Sigmoid colon (tissue), 7 donors: ENCODE measurements around the gene SNHG17. TPM values are rescaled to one million over a fixed set of nuclear protein-coding genes. Genes with fewer than 3 reads are reported as not detected.
"Not testable (repeated sequence)": the region's sequence is repeated elsewhere in the genome, so short reads cannot be mapped to it uniquely, and the experiment has no call there.

ENCODE experiments used
- DNase-seq: peaks from one replicate; pipeline ENCODE4 v3.0.0-alpha.2; 2019
- H3K27ac ChIP-seq, 4 donors: fragments of 200-600 bp; sonication (generic); one replicate each; pipeline ENCODE4 v1.5.1; 2016 to 2019; ENCODE audit warnings: mild to moderate bottlenecking in 1 of 4
- H3K27me3 ChIP-seq, 3 donors: fragments of 200-600 bp; sonication (generic); one replicate each; pipeline ENCODE4 v1.5.1; 2019; ENCODE audit warnings: mild to moderate bottlenecking in 1 of 3
- H3K36me3 ChIP-seq, 4 donors: fragments of 200-600 bp; sonication (generic); one replicate each; pipeline ENCODE4 v1.5.1; 2016 to 2019
- H3K4me1 ChIP-seq, 4 donors: fragments of 200-600 bp; sonication (generic); one replicate each; pipeline ENCODE4 v1.5.1; 2017 to 2019
- H3K4me3 ChIP-seq, 4 donors: fragments of 200-600 bp; sonication (generic); one replicate each; pipeline ENCODE4 v1.5.1; 2017 to 2019; ENCODE audit warnings: mild to moderate bottlenecking in 2 of 4, moderate library complexity in 1 of 4
- H3K9me3 ChIP-seq, 4 donors: fragments of 200-600 bp in 3 of 4; sonication (generic) in 3 of 4; one replicate each; pipeline versions ENCODE4 v1.5.1 to v1.6.1; 2013 to 2019
- CTCF ChIP-seq, 4 experiments: fragments of 450-650 bp in 3 of 4; fragments of 200-600 bp in 1 of 4; IDR thresholded peaks; one replicate each; pipeline ENCODE4 v1.5.1; 2016 to 2019; ENCODE audit warnings: antibody characterized with exemption in 4 of 4, mild to moderate bottlenecking in 3 of 4, moderate library complexity in 2 of 4
- EP300 ChIP-seq, 4 donors: sonication (generic); formaldehyde crosslinking; IDR thresholded peaks; one replicate each; pipeline ENCODE4 v1.6.1; 2017; ENCODE audit warnings: antibody characterized with exemption in 4 of 4
- POLR2A ChIP-seq, 2 donors: fragments of 450-650 bp; IDR thresholded peaks; one replicate each; pipeline ENCODE4 v1.6.1; 2016; ENCODE audit warnings: antibody characterized with exemption in 2 of 2, mild to moderate bottlenecking in 2 of 2, moderate library complexity in 2 of 2
- POLR2AphosphoS5 ChIP-seq, 4 donors: sonication (generic); formaldehyde crosslinking; IDR thresholded peaks; one replicate each; pipeline ENCODE4 v1.6.1; 2017; ENCODE audit warnings: antibody characterized with exemption in 4 of 4
- WGBS, 2 donors: extraction: QIAGEN DNeasy Blood & Tissue Kit; methylation state at CpG; one replicate each; pipeline ENCODE4 v1.1.7; 2013; 5-methylcytosine and 5-hydroxymethylcytosine counted together
- intact Hi-C: fragments of 100-400 bp; cut with DNase I; formaldehyde crosslinking; loops from one replicate; pipeline ENCODE4 v1.15.1; 2023
- polyA plus RNA-seq, 3 donors: library from polyadenylated mRNA; stranded (reverse); fragments of 200-250 nt; gene quantifications; one replicate each; pipeline ENCODE4 v1.2.3, GENCODE V29; 2013
- total RNA-seq, 4 donors: library from RNA; depleted of rRNA; stranded (reverse); fragments of >200 nt; gene quantifications; one replicate each; pipeline ENCODE4 v1.1.0, GENCODE V29; 2016
- donor health status: healthy with polysubstance abuse.
- donor health status: Bipolar disorder and iron deficiency.
- donor health status: healthy.

Gene SNHG17
- total and polyA plus RNA-seq, 7 donors: 9.0 to 35.6 (median 18.1) TPM

GRCh38 chr20:38405132-38405531 lies 30.0 kb downstream of the SNHG17 start:
- peaks cover 0 to 3% (median 0%) of the 10 kb centered on the region in 4 donors for H3K9me3 ChIP-seq
- no peak for DNase-seq
- WGBS, 2 donors: 84 to 91% methylated on average over 2 of the region's 2 CpGs
- no peak overlapping the region for H3K4me3 ChIP-seq
- TF ChIP-seq CTCF (IDR thresholded peaks at IDR 0.05): no peak
- no peak for TF ChIP-seq POLR2A (IDR thresholded peaks at IDR 0.05)
- TF ChIP-seq EP300 (IDR thresholded peaks at IDR 0.05): no peak
- no peak for TF ChIP-seq POLR2AphosphoS5 (IDR thresholded peaks at IDR 0.05)
- no peaks in the 10 kb centered on the region for H3K36me3 ChIP-seq
- no peaks in the 10 kb centered on the region for H3K27me3 ChIP-seq
- intact Hi-C loops: no loop called here
- no peaks in the 10 kb centered on the region for H3K4me1 ChIP-seq
- H3K27ac ChIP-seq: no peak overlapping the region

- no peak overlapping the region for H3K27ac ChIP-seq
- H3K4me3 ChIP-seq: no peak overlapping the region
- H3K27me3 ChIP-seq: no peaks in the 10 kb centered on the region
- H3K36me3 ChIP-seq: no peaks in the 10 kb centered on the region
- DNase-seq: no peak
- intact Hi-C loops: no loop called here
- TF ChIP-seq CTCF (IDR thresholded peaks at IDR 0.05) (no peak), EP300 (IDR thresholded peaks at IDR 0.05) (no peak), POLR2AphosphoS5 (IDR thresholded peaks at IDR 0.05) (no peak), POLR2A (IDR thresholded peaks at IDR 0.05) (no peak)
- no peaks in the 10 kb centered on the region for H3K4me1 ChIP-seq
- peaks cover 0 to 3% (median 0%) of the 10 kb centered on the region in 4 donors for H3K9me3 ChIP-seq
These were observed 31.1 kb downstream of the SNHG17 start for GRCh38 chr20:38404016-38404415.

GRCh38 chr20:38402816-38403215 lies 32.3 kb downstream of the SNHG17 start:
- DNase-seq: no peak
- 84 to 90% methylated on average over 8 of the region's 8 CpGs for WGBS, 2 donors
- Histone ChIP-seq H3K36me3 (no peaks in the 10 kb centered on the region), H3K9me3 (peaks cover 0 to 3% (median 0%) of the 10 kb centered on the region in 4 donors), H3K27ac (no peak overlapping the region), H3K4me1 (no peaks in the 10 kb centered on the region), H3K4me3 (no peak overlapping the region), H3K27me3 (no peaks in the 10 kb centered on the region)
- TF ChIP-seq POLR2AphosphoS5 (IDR thresholded peaks at IDR 0.05) (no peak), CTCF (IDR thresholded peaks at IDR 0.05) (no peak), EP300 (IDR thresholded peaks at IDR 0.05) (no peak), POLR2A (IDR thresholded peaks at IDR 0.05) (no peak)
- intact Hi-C loops: no loop called here

- intact Hi-C loops: no loop called here
- no peak overlapping the region for H3K4me3 ChIP-seq
- no peak for TF ChIP-seq CTCF (IDR thresholded peaks at IDR 0.05)
- TF ChIP-seq POLR2AphosphoS5 (IDR thresholded peaks at IDR 0.05): no peak
- TF ChIP-seq POLR2A (IDR thresholded peaks at IDR 0.05): no peak
- TF ChIP-seq EP300 (IDR thresholded peaks at IDR 0.05): no peak
- 95 to 96% methylated on average over 5 of the region's 5 CpGs for WGBS, 2 donors
- no peak for DNase-seq
- H3K27ac ChIP-seq: no peak overlapping the region
- H3K27me3 ChIP-seq: no peaks in the 10 kb centered on the region
- no peaks in the 10 kb centered on the region for H3K36me3 ChIP-seq
- no peaks in the 10 kb centered on the region for H3K4me1 ChIP-seq
- H3K9me3 ChIP-seq: peaks cover 0 to 3% (median 0%) of the 10 kb centered on the region in 4 donors
These were observed 33.0 kb downstream of the SNHG17 start for GRCh38 chr20:38402089-38402488.

- DNase-seq, H3K4me3 ChIP-seq, H3K36me3 ChIP-seq, H3K27ac ChIP-seq, H3K4me1 ChIP-seq, H3K27me3 ChIP-seq, H3K9me3 ChIP-seq, intact Hi-C loops: not testable (repeated sequence)
- 69 to 79% methylated on average over 2 of the region's 2 CpGs for WGBS, 2 donors
These were observed 39.3 kb downstream of the SNHG17 start for GRCh38 chr20:38395751-38396395.
